ENCODE results near the gene FBXO15. TPM values are rescaled to one million over a fixed set of nuclear protein-coding genes. Genes with fewer than 3 reads are reported as not detected.

FBXO15 gene
- total RNA-seq, 4 donors from 2014 or later: 0.13 to 0.32 (median 0.19) TPM; not detected in 1

DNA sequence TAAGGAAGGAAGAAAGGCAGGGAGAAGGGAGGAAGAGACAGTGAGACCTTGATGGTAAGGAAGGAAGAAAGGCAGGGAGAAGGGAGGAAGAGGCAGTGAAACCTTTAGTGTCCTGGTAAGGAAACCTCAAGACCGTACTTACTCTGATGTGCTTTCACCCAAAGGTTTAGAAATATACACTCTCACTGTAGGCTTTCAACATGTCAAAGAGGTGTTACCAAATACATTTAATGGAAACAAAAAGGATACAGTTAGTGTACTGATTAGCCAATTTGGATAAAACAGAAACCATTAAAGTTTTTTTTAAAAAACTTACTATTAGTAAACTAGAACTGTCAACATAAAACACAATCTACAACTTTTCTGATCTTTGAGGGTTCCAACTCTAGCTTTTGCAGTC, 7.1 kb downstream of the FBXO15 start:
- intact Hi-C loops (cut with DNase I): no loop called here
- no peak overlapping the region for H3K4me3 ChIP-seq
- WGBS, 2 donors: 68 to 71% methylated on average over 1 of the region's 1 CpG
- no peak for DNase-seq
- H3K27ac ChIP-seq: no peak overlapping the region
- H3K27me3 ChIP-seq: no peaks in the 10 kb centered on the region
- TF ChIP-seq POLR2A (IDR thresholded peaks at IDR 0.05): no peak
- no peaks in the 10 kb centered on the region for H3K36me3 ChIP-seq
- H3K9me3 ChIP-seq: no peaks in the 10 kb centered on the region
- H3K4me1 ChIP-seq: peaks cover 0 to 10% (median 0%) of the 10 kb centered on the region in 3 donors

GRCh38 chr18:74139888-74140287, 7.7 kb downstream of the FBXO15 start:
- no peaks in the 10 kb centered on the region for H3K36me3 ChIP-seq
- WGBS, 2 donors: 21 to 42% methylated on average over 2 to 3 of the region's 3 CpGs
- intact Hi-C loops (cut with DNase I): no loop called here
- no peak for TF ChIP-seq POLR2A (IDR thresholded peaks at IDR 0.05)
- TF ChIP-seq, protein P1, sequence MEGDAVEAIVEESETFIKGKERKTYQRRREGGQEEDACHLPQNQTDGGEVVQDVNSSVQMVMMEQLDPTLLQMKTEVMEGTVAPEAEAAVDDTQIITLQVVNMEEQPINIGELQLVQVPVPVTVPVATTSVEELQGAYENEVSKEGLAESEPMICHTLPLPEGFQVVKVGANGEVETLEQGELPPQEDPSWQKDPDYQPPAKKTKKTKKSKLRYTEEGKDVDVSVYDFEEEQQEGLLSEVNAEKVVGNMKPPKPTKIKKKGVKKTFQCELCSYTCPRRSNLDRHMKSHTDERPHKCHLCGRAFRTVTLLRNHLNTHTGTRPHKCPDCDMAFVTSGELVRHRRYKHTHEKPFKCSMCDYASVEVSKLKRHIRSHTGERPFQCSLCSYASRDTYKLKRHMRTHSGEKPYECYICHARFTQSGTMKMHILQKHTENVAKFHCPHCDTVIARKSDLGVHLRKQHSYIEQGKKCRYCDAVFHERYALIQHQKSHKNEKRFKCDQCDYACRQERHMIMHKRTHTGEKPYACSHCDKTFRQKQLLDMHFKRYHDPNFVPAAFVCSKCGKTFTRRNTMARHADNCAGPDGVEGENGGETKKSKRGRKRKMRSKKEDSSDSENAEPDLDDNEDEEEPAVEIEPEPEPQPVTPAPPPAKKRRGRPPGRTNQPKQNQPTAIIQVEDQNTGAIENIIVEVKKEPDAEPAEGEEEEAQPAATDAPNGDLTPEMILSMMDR (IDR thresholded peaks at IDR 0.05): no peak
- no peaks in the 10 kb centered on the region for H3K9me3 ChIP-seq
- no peaks in the 10 kb centered on the region for H3K27me3 ChIP-seq
- no peak overlapping the region for H3K4me3 ChIP-seq
- peaks cover 0 to 10% (median 0%) of the 10 kb centered on the region in 3 donors for H3K4me1 ChIP-seq
- DNase-seq: no peak
- no peak overlapping the region for H3K27ac ChIP-seq

GRCh38 chr18:74139411-74139810, 8.2 kb downstream of the FBXO15 start:
- Histone ChIP-seq H3K27me3 (no peaks in the 10 kb centered on the region), H3K9me3 (no peaks in the 10 kb centered on the region), H3K4me3 (no peak overlapping the region), H3K36me3 (no peaks in the 10 kb centered on the region), H3K27ac (no peak overlapping the region), H3K4me1 (peaks cover 0 to 10% (median 0%) of the 10 kb centered on the region in 3 donors)
- 80 to 94% methylated on average over 2 of the region's 2 CpGs for WGBS, 2 donors
- intact Hi-C loops (cut with DNase I): no loop called here
- DNase-seq: no peak
- TF ChIP-seq, protein P1 (IDR thresholded peaks at IDR 0.05): no peak
- TF ChIP-seq POLR2A (IDR thresholded peaks at IDR 0.05): no peak

DNA sequence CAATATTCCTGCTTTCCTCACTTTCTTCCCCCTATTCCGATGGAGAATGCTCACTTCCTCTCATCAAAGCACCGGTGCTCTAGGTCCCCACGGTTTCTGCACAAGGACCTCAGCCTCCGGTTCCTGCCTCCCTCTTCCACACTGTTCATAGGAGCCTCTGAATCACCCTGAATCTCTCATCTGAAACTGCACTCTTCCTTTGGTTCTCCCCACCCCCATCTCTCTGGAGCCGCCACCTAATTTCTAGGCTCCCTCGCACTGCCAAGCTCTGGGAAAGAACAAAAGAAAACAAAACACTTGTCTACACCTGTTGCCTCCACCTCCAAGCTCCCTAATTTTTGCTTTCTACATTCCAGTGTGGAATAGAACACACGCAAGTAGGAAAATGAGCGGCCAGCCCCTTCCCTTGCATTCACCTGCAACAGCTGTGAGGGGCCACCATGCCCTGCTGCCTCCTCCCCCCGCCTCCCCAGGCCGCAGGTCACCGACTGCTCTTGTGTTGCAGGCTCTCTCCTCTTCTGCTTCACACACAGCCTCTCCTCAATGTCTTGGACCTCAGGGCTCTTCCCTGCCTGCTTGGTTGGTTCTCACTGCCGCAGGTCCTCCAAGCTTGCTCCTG, 9.6 kb downstream of the FBXO15 start:
- H3K9me3 ChIP-seq: no peaks in the 10 kb centered on the region
- no peak for DNase-seq
- WGBS, 2 donors: 72 to 76% methylated on average over 12 of the region's 12 CpGs
- peaks cover 0 to 10% (median 0%) of the 10 kb centered on the region in 3 donors for H3K4me1 ChIP-seq
- H3K4me3 ChIP-seq: no peak overlapping the region
- no peak for TF ChIP-seq POLR2A (IDR thresholded peaks at IDR 0.05)
- TF ChIP-seq, protein P1 (IDR thresholded peaks at IDR 0.05): no peak
- no peaks in the 10 kb centered on the region for H3K36me3 ChIP-seq
- H3K27ac ChIP-seq: no peak overlapping the region
- intact Hi-C loops (cut with DNase I): no loop called here
- no peaks in the 10 kb centered on the region for H3K27me3 ChIP-seq

GRCh38 chr18:74132201-74132600, 15.4 kb downstream of the FBXO15 start:
- intact Hi-C loops (cut with DNase I): no loop called here
- 69 to 80% methylated on average over 3 of the region's 3 CpGs for WGBS, 2 donors
- DNase-seq: no peak
- TF ChIP-seq POLR2A (IDR thresholded peaks at IDR 0.05): no peak
- TF ChIP-seq, protein P1 (IDR thresholded peaks at IDR 0.05): no peak
- H3K36me3 ChIP-seq: no peaks in the 10 kb centered on the region
- H3K27me3 ChIP-seq: no peaks in the 10 kb centered on the region
- no peaks in the 10 kb centered on the region for H3K4me1 ChIP-seq
- H3K4me3 ChIP-seq: no peak overlapping the region
- H3K27ac ChIP-seq: no peak overlapping the region
- no peaks in the 10 kb centered on the region for H3K9me3 ChIP-seq

DNA sequence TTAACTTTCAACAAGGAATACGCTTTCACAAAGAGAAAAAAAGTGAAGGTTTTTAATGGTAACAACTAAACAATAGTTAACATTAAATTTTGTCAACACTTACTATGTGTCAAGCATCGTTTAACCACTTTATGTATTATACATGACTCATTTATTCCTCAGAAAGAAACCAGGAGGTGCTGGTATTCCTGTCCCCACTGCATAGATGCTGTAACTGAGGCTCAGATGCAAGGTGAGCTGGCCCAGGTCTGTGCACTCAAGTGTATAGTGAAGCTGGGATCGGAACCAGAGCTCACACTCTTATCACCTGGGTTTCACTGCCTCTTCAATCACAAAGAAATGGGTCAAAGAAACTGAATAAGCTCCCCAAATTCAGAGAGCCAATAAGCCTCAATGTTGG, 16.5 kb downstream of the FBXO15 start:
- DNase-seq: no peak
- no peaks in the 10 kb centered on the region for H3K4me1 ChIP-seq
- no peak overlapping the region for H3K27ac ChIP-seq
- intact Hi-C loops (cut with DNase I): no loop called here
- 77 to 80% methylated on average over 3 of the region's 3 CpGs for WGBS, 2 donors
- H3K36me3 ChIP-seq: no peaks in the 10 kb centered on the region
- no peaks in the 10 kb centered on the region for H3K27me3 ChIP-seq
- H3K9me3 ChIP-seq: no peaks in the 10 kb centered on the region
- TF ChIP-seq POLR2A (IDR thresholded peaks at IDR 0.05): no peak
- H3K4me3 ChIP-seq: no peak overlapping the region
